Measurements from ENCODE around the gene CGB1. TPM values are rescaled to one million over a fixed set of nuclear protein-coding genes. Genes with fewer than 3 reads are reported as not detected.
"Not testable (repeated sequence)": the region's sequence is repeated elsewhere in the genome, so short reads cannot be mapped to it uniquely, and the experiment has no call there.

CGB1 gene
- total RNA-seq, 1 donor from 2014 or later, result not detected

DNA sequence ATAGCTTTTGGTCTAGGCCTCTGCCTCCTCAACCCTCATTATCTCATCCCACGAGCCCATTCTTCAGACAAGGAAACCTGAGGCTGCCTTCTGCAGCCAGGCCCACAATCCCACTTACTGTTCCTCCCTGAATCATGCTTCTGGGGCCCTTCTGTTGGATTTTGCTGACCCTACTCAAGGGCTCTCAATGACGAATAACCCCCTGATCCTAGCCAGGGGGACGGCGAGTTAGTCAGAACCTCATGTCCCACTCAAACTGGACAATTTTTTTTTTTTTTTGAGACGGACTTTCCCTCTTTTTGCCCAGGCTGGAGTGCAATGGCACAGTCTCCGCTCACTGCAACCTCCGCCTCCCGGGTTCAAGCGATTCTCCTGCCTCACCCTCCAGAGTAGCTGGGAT is 14.6 kb downstream of the CGB1 start:
- DNase-seq (ENCODE audit: low read depth in 2 of 2), result no peak

DNA sequence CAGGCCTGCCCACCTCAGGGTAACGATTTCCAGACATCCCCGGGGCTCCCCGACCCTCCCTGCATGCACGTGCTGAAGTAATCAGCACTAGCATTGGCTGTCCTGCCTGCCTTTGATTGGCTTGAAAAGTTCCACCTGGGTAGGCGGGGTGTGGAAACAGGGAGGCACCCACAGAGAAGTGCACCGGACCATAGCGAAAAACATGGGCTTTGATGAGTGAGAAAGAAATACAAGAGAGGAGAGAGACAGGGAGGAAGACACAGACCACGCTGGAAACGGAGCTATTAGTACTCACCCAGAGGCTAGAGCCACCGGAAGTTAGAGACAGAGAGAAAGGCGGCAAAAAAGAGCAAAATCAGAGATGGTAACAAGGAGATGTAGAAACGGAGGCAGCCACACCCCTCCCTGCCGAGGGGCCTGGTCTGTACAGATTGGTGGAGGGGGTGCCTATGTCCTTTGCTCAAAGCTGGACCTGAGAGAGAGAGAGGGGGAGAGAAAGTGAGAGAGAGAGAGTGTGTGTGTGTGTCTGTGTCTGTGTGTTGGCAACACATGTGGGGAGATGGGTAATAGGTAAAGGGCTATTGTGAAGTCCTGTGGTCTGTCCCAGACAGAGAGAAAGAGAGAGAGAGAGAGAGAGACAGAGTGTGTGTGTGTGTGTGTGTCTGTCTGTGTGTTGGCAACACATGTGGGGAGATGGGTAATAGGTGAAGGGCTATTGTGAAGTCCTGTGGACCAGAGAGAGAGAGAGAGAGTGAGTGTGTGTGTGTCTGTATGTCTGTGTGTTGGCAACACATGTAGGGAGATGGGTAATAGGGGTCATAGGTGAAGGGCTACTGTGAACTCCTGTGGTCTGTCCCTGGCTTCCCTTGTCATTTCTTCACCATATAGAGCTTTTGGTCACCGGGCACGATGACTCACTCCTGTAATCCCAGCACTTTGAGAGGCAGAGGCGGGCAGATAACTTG is 15.5 kb downstream of the CGB1 start:
- no peak for DNase-seq (ENCODE audit: low read depth in 2 of 2)

DNA sequence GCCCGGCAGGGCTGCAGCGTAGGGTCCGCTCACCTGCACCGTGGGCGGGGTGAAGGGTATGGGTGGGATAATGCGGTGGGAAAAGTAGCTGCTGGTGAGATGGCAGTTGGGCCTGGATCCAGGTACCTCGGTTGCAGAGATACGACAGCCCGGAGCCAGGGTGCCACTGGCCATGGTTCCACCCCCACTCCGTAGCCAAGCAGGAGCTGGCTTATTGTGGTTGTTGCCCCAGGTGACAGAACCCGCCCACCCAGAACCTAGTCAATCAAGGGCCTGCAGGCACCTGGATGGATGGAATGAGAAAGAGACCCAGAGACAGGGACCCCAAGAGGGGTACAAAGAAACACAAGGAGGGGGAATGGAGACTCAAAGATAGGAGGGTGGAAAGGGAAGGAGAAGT is 16.4 kb downstream of the CGB1 start:
- DNase-seq (ENCODE audit: low read depth in 2 of 2), result no peak

DNA sequence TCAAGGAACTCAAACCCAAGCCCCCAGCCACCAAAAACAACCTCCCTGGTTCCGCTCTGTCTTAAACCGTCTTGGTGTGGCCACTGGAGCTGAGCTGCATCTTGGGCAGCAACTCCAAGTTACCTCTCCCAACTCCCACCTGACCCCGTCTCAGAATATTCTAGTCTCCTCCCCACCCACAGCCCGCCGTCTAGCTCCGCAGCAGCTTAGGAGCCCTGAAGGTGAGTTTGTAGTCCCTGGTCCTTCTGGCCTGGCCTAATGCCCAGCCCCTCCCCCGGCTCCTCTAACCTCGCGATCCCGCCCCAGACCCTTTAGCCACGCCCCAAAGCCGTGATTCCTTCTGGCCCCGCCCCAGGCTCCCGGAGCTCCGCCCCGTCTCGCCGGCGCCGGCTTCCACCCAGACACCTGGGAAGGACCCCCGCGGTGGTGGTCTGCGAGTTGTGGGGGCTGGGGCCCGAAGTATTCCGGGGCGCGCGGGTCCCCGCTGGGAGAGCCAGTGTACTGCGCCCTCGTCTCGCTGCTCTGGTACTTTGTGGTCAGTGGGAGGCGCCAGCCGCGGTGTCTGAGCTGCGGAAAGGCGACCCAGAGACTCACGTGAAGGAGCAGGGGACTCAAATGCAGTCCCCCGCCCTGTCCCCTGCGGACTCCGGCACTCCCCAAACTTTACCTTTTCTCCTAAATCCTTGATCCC is 17.3 kb downstream of the CGB1 start:
- peak; percentile 54 to 64 for DNase-seq (ENCODE audit: low read depth in 2 of 2)

DNA sequence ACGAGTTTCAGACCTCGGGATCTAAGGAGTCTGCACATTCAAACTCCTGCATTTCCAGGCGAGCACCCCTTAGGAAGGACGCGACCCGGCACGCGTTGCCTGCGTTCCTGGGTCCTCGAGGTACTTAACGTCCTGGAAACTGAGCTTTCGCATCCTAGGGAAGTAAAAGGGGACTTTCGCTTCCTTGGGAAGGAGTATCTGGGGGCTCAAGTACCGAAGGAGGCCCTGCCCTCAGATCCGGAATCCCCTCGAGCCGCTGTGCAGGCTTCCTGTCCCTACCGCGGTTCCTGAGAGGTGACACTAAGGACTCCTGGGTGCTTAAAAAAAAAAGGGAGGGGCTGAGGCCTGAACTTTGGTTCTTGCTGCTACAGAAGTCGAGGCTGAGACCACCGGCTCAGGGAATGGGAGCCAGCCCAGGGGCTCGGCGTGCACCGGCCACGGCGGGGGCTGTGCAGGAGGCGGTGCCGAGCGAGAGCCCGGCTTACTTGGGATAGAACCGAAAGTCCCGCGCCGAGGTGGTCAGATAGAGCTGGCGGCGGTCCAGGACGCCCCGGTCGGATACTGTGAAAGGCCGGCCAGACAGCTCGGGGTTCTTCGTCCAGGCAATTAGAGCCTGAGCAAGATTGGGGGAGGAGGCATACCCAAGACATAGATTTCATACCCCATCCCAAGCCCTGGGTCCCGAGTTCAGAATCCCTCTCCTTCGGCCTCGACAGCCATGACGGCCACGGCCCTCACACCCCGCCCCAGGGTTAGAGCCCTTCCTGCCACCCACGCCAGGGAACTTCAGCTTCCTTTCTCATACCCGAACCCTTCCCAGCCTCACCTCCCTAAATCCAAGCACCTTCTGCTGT is 18.1 kb downstream of the CGB1 start:
- not testable (repeated sequence) for DNase-seq (ENCODE audit: low read depth in 2 of 2)

DNA sequence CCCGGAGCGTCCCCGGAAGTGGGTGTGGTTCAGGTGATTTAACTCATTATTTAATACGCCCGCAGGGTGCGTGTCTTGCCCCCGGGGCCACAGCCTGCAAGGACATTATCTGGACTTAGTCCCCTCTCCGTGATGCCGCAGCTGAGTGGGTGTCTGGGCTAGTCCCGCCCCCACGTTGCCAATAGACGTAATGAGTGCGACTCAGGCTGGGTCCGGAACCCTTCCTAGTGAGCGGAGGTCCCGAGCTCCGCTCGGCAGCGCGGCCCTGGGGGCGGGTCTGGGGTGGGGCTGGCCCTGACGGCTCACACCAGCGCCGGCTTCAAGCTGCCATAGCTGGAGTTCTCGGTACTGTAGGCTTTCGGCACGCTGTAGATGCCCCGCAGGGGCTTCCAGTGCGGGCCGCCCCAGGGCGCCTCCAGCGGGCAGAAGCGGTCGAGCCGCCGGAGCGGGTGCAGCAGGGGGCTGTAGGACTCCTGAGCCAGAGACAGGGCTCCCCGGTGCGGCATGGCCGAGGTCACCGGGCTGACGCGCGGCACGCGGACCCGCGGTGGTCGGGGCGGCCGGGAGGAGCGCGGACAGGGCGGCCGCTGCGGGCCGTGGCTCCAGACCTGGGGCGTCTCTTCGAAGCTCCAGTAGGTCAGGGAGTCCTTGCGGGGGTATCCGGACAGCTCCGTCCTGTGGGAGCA is 18.9 kb downstream of the CGB1 start:
- DNase-seq (ENCODE audit: low read depth in 2 of 2), result peak; percentile 60 to 72

DNA sequence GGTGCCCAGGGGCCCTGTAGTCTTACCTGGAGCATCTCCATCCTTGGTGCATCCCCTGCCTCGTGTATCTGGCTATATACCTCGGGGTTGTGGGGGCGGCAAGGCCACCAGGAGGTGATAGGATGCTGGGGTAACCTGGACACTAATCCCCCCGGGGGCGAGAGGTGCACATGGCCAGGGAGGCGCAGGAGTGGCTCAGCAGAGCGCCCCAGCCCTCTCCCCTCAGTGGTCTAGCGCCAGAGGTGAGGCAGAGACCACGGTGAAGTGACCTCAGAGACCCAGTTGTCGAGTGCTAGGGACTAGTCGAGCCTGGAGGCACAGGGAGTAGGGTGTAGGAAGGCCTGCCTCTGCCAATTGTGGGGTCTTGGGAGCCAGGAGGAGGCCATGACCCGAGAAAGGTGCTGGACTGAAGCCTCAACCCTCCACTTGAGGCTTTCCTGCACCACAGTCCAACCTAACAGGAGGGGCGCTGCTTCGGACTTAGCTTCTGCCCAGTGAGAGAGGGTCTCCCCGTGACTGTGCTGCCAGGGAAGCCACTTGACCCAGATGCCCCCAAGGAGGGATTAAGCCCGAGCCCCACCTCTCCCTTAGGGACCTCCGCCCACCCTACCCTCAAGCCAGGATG is 19.5 kb downstream of the CGB1 start, which contains the start of gene LHB:
Gene LHB, minus strand, starts transcription at position 51 of the 625 bp plus-strand sequence. Its CDS starts 10 bp downstream, at position 41.
- DNase-seq (ENCODE audit: low read depth in 2 of 2), result no peak

DNA sequence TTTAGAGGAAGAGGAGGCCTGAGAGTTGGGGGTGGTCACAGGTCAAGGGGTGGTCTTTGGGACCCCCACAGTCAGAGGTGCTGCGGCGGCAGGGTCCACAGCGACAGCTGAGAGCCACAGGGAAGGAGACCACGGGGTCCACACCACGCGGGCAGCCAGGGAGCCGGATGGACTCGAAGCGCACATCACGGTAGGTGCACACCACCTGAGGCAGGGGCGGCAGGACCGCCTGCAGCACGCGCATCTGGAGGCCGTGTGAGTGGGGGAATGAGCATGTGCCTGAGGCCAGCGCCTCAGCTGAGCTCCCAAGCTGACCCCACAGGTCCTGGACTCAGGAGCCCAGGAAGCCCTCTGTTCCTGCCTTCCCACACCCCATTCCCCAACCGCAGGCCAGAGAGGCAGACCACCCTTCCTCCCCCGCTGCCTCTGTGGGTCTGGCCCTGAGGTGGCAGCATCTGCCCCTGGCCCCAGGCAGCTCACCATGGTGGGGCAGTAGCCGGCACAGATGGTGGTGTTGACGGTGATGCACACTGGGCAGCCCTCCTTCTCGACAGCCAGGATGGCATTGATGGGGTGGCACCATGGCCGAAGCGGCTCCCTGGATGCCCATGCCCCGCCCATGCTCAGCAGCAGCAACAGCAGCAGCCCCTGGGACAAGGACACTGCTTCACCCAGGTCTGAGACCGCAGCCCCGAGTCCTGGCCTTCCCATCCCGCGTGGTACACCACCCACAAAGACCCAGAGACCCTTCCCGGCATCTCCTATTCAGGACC is 20.4 kb downstream of the CGB1 start:
- no peak for DNase-seq (ENCODE audit: low read depth in 2 of 2)

DNA sequence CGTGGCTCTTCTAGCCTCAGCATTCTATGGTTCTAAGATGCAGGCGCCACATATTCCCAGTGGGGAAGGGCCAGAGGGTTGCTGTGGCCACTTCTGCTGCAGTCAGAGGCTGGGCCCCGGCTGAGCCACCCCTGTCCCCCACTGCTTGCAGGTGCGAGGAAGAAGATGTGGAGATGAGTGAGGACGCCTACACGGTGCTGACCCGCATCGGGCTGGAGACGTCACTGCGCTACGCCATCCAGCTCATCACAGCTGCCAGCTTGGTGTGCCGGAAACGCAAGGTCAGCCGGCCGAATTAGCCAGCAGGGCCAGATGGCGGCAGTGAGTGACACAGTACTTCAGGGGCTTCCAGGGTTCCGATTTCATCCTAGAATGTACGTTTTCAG is 21.8 kb downstream of the CGB1 start:
- DNase-seq (ENCODE audit: low read depth in 2 of 2), result no peak

DNA sequence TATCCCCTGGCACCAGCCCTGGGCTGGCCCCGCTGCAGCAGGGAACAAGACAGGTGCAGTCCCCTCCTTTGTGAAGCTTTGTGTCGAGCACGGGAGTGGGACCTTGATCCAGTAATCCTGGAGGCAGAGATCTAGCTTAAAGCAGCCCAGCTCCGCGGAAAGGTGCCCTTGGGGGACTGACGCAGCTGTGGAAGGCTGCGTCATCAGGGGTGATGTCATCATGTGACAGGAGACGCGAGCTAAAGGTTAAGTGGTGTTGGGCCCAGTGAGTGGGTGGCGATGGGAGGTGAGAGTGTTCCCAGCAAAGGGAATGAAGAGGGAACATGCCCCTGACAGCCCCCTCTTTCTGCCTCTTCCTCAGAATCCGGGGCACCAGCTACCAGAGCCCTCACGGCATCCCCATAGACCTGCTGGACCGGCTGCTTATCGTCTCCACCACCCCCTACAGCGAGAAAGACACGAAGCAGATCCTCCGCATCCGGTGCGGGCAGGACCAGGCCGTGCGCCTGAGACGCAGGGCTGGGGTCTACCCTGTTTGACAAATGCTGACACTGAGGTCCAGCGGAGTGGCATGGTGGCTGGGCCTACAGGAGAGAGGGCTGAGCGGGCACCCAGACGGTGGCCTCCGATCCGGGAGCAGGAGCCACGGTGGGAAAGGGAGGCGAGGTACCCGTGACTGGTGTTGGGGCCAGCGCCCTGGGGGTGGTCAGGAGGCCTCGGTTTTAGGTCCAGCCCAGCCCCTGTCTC is 22.4 kb downstream of the CGB1 start:
- DNase-seq (ENCODE audit: low read depth in 2 of 2), result no peak

DNA sequence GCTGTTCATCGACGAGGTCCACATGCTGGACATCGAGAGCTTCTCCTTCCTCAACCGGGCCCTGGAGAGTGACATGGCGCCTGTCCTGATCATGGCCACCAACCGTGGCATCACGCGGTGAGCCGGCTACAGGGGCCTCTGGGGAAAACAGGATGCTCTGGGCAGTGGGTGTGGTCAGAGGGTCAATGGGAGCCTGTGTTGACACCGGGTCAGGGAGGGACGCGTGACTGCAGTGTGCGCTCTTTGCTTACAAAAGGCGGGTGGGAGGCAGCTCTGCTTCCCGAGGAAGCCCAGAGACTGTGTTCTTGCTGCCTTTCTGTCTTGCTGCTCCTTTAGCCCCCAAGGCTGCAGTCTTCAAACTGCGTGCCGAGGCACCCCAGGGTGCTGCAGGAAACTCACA is 25.5 kb downstream of the CGB1 start:
- no peak for DNase-seq (ENCODE audit: low read depth in 2 of 2)

DNA sequence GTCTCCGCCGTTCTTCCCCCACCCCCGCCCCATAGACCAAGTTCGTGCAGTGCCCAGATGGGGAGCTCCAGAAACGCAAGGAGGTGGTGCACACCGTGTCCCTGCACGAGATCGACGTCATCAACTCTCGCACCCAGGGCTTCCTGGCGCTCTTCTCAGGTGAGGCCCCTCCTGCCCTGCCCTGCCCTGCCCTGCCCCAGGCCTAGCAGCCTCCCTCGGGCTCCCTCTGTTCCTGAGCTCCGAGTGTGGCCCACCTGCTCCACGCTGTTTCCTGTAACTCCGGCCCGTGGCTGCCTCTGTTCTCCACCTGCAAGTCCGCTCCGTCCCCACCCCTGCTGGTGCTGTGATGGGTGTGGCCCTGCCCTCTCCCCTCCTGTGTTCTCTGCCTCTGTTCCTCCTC is 26.2 kb downstream of the CGB1 start:
- no peak for DNase-seq (ENCODE audit: low read depth in 2 of 2)

DNA sequence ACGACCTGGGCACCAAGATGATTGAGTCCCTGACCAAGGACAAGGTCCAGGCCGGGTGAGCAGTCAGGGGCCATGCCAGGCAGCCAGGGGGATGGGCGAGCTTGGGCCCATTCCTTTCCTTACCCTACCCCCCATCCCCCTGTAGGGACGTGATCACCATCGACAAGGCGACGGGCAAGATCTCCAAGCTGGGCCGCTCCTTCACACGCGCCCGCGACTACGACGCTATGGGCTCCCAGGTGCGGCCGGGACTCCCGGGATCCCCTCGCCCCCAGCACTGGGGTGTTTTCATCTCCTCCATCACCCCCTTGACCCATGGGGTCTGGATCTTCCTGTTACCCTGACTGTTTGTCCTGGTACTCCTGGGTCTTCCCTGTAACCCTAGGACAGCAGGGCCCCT is 26.9 kb downstream of the CGB1 start:
- no peak for DNase-seq (ENCODE audit: low read depth in 2 of 2)

DNA sequence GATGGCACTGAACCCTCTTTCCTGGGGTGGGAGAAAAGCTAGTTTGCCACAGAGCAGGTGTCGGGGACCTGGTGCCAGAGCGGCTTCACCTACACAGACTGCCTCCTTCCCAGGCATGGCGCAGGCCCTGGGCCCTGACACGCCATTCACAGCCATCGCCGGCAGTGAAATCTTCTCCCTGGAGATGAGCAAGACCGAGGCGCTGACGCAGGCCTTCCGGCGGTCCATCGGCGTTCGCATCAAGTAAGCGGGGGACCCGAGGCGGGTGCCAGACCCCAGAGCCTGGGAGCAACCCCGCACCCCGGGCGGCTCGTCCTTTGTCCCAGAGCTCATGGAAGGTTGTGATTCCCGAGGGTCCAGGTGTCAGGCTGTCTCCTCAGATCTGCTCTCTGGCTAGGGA is 29.8 kb downstream of the CGB1 start:
- DNase-seq (ENCODE audit: low read depth in 2 of 2), result no peak

DNA sequence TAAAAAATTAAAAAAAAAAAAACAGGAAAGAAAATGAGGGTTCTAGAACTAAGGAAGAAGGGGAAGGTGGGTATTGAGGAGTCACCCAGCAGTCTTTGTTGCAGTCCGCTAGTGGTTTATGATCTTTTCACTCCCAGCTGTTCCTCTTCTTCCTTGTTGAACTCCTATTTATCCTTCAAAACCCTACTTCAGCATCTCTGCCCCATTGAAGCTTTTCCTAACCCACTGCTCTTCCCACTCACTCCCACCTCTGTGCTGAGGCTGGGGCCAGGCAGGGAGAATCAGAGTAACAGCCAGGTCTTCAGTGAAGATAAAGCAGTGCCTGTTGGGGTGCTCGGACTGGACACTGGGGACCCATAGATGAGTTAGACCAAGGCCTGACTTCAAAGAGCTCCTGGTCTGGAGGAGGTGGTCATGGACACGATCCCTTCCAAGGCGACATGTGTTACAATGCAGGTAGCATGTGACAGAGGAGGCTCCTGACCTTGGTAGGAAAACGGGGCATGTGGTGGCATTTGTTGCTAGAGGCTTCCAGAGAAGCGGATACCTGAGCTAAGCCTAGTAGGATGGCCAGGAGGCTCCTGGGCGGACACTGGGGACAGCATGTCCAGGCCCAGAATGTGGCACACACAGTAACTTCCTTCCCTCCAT is 31.6 kb downstream of the CGB1 start:
- DNase-seq (ENCODE audit: low read depth in 2 of 2), result no peak

DNA sequence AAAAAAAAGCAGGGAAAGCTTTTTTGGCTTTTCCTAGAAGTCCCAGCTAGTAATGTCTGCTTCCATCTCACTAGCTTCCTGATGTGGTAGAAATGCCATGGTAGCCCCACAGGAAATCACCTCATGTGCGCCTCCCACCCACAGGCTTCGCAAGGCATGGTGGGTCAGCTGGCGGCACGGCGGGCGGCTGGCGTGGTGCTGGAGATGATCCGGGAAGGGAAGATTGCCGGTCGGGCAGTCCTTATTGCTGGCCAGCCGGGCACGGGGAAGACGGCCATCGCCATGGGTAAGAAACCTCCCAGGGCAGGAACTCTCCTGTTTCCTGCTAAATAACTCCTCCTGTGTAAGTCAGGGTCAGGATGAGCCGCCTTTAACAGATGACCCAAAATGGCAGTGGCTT is 32.6 kb downstream of the CGB1 start:
- no peak for DNase-seq (ENCODE audit: low read depth in 2 of 2)

DNA sequence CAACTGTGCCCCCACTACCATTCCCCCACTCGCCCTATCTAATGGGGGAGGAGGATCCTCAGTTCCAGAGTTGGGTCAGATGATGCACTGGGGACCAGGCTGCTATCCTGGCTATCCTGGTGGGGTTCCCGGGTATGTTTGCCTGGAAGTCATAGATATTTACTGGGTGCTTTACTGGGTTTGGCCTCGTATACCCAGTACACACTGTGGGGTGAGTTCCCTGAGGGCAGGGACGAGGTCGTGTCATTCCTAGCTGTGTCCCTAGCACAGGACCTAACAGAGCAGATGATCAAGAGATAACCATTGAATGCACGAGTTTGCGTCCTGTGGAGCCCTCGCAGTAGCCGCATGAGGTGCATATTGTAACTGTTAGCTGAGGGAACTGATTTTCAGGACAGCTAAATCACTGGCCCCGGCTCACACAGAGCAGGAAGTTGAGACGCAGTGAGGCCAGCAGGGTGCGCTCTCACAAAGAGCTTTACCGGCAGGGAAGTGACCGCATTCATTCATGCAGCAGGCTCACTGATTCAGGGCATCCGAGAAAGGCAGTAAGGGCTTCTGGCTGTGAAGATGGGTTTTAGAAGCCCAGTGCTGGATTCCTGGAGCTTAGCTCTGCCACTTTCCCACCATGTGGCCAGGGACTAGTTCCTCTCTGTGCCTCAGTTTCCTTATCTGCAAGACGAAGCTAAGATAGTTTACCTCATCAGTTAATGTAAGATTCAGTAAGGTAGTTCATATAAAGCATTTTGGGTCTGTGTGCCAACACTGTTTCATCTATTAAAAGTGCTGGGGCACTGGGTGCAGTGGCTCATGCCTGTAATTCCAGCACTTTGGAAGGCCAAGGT is 37.0 kb downstream of the CGB1 start:
- DNase-seq (ENCODE audit: low read depth in 2 of 2), result peak; percentile 82 to 86

DNA sequence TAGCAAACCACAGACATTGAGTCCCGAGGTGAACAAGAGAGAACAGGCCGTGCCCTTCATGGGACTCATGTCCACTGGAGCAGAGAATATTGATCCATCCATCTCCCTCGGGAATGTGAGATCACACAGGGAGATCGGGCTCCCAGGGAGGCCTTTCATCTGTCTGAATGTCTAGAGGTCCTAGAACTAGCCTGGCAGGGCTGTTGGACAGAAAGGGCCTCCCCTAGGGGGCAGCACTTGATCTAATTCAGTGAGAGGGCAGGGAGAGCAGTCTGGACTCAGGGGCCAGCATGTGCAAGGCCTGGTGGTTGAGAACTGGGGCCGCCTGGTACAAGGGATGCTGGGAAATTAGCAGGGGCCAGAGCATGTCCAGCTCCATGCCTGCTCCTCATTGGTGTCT is 38.7 kb downstream of the CGB1 start:
- DNase-seq (ENCODE audit: low read depth in 2 of 2), result peak; percentile 66 to 69

Data from lung microvascular endothelial cell (primary cell).